HEK293 (cell line): ENCODE results near the gene SLC37A3.

Experiments used
- CTCF ChIA-PET: fragments of 350-600 bp; formaldehyde crosslinking; extraction: SDS; loops from one replicate; lab custom pipeline; 2021; ENCODE audit warnings: antibody characterized with exemption; lab: Yijun Ruan, JAX
- POLR2A ChIA-PET: fragments of 300-600 bp; formaldehyde crosslinking; extraction: SDS; loops from one replicate; lab custom pipeline; 2020; ENCODE audit warnings: antibody characterized with exemption, inconsistent platforms; lab: Yijun Ruan, JAX
- H3K27ac ChIP-seq: fragments of 200-500 bp; sonication (Bioruptor generic); 2 replicates; pipeline ENCODE4 v1.5.1; 2014; ENCODE audit warnings: low read depth, low read length, control low read depth, inconsistent platforms; ENCODE audit errors: extremely low read depth
- H3K36me3 ChIP-seq, 2 experiments: fragments of 200-500 bp in 1 of 2; sonication (Bioruptor generic) in 1 of 2; 1 replicate in 1 of 2; 2 replicates in 1 of 2; pipeline ENCODE4 v1.5.1; 2014 to 2017; ENCODE audit warnings: inconsistent platforms in 2 of 2, low read length in 2 of 2; ENCODE audit not compliant: control insufficient read depth in 2 of 2, insufficient read depth in 1 of 2
- H3K4me1 ChIP-seq: fragments of 200-500 bp; sonication (Bioruptor generic); 2 replicates; pipeline ENCODE4 v1.5.1; 2014; ENCODE audit warnings: mild to moderate bottlenecking, low read length, inconsistent platforms; ENCODE audit not compliant: control insufficient read depth, insufficient read depth
- H3K4me3 ChIP-seq: 2 replicates; pipeline ENCODE4 v1.5.1; 2011; ENCODE audit warnings: low read depth, mild to moderate bottlenecking, control low read depth, low read length, moderate library complexity
- H3K9me3 ChIP-seq: fragments of 200-500 bp; sonication (Bioruptor generic); 2 replicates; pipeline ENCODE4 v1.5.1; 2014; ENCODE audit warnings: low read depth, low read length, inconsistent platforms; ENCODE audit not compliant: control insufficient read depth, insufficient read depth
- BCL11B ChIP-seq: fragments of 450-650 bp; formaldehyde crosslinking; IDR thresholded peaks from 2 replicates; pipeline ENCODE4 v1.5.1; 2016; ENCODE audit warnings: low read depth, missing biosample characterization, missing genetic modification characterization
- HOXD13 ChIP-seq: sonication (generic); formaldehyde crosslinking; IDR thresholded peaks from 2 replicates; pipeline ENCODE4 v1.8.0; 2022; ENCODE audit warnings: missing genetic modification reagents, borderline replicate concordance
- KLF9 ChIP-seq: fragments of 450-650 bp; formaldehyde crosslinking; IDR thresholded peaks from 2 replicates; pipeline ENCODE4 v1.5.1; 2016; ENCODE audit warnings: missing biosample characterization, missing genetic modification characterization, low read depth
- MEIS1 ChIP-seq: sonication (generic); formaldehyde crosslinking; IDR thresholded peaks from 2 replicates; pipeline ENCODE4 v1.8.1; 2022; ENCODE audit warnings: missing genetic modification reagents, mild to moderate bottlenecking, borderline replicate concordance
- TCF7L2 ChIP-seq: IDR thresholded peaks from 2 replicates; pipeline ENCODE4 v1.6.1; 2011; ENCODE audit warnings: low read depth, mild to moderate bottlenecking, inconsistent platforms, low read length, moderate library complexity, borderline replicate concordance
- WT1 ChIP-seq: fragments of 450-650 bp; formaldehyde crosslinking; IDR thresholded peaks from 2 replicates; pipeline ENCODE4 v1.5.1; 2016; ENCODE audit warnings: missing biosample characterization, missing genetic modification characterization
- ZBTB20 ChIP-seq: fragments of 450-650 bp; formaldehyde crosslinking; IDR thresholded peaks from 2 replicates; pipeline ENCODE4 v1.5.1; 2016; ENCODE audit warnings: missing biosample characterization, missing genetic modification characterization
- ZNF354C ChIP-seq: fragments of 450-650 bp; formaldehyde crosslinking; IDR thresholded peaks from 2 replicates; pipeline ENCODE4 v1.5.1; 2016; ENCODE audit warnings: missing biosample characterization, missing genetic modification characterization, low read depth, borderline replicate concordance
- ZNF394 ChIP-seq: fragments of 450-650 bp; formaldehyde crosslinking; IDR thresholded peaks from 2 replicates; pipeline ENCODE4 v1.5.1; 2016; ENCODE audit warnings: missing biosample characterization, missing genetic modification characterization, mild to moderate bottlenecking, moderate library complexity, borderline replicate concordance
- ZNF423 ChIP-seq: fragments of 450-650 bp; formaldehyde crosslinking; IDR thresholded peaks from 2 replicates; pipeline ENCODE4 v1.5.1; 2016; ENCODE audit warnings: missing biosample characterization, missing genetic modification characterization
- ZNF529 ChIP-seq: fragments of 450-650 bp; formaldehyde crosslinking; IDR thresholded peaks from 2 replicates; pipeline ENCODE4 v1.5.1; 2017; ENCODE audit warnings: missing genetic modification characterization, missing biosample characterization; ENCODE audit not compliant: insufficient replicate concordance
- ZNF555 ChIP-seq: fragments of 450-650 bp; formaldehyde crosslinking; conservative IDR thresholded peaks from 2 replicates; pipeline ENCODE4 v1.5.1; 2017; ENCODE audit warnings: missing biosample characterization, mild to moderate bottlenecking, missing genetic modification characterization, inconsistent platforms
- ZNF558 ChIP-seq: fragments of 450-650 bp; formaldehyde crosslinking; IDR thresholded peaks from 2 replicates; pipeline ENCODE4 v1.5.1; 2016; ENCODE audit warnings: missing biosample characterization, missing genetic modification characterization
- ZNF610 ChIP-seq: fragments of 450-650 bp; formaldehyde crosslinking; IDR thresholded peaks from 2 replicates; pipeline ENCODE4 v1.5.1; 2016; ENCODE audit warnings: missing biosample characterization, missing genetic modification characterization, borderline replicate concordance
- ZNF654 ChIP-seq: fragments of 450-650 bp; formaldehyde crosslinking; IDR thresholded peaks from 2 replicates; pipeline ENCODE4 v1.5.1; 2016; ENCODE audit warnings: low read depth, missing biosample characterization, missing genetic modification characterization
- ZNF658 ChIP-seq: fragments of 450-650 bp; formaldehyde crosslinking; IDR thresholded peaks from 2 replicates; pipeline ENCODE4; 2016; ENCODE audit warnings: missing biosample characterization, missing genetic modification characterization
- ZSCAN23 ChIP-seq: fragments of 450-650 bp; formaldehyde crosslinking; IDR thresholded peaks from 2 replicates; pipeline ENCODE4 v1.5.1; 2016; ENCODE audit warnings: missing biosample characterization, missing genetic modification characterization
- TF ChIP-seq, protein P1 (sequence below): fragments of 450-650 bp; formaldehyde crosslinking; IDR thresholded peaks from 2 replicates; pipeline ENCODE4 v1.5.1; 2016; ENCODE audit warnings: missing biosample characterization, missing genetic modification characterization
- TF ChIP-seq, protein P2 (sequence below): fragments of 450-650 bp; formaldehyde crosslinking; IDR thresholded peaks from 2 replicates; pipeline ENCODE4 v1.5.1; 2016; ENCODE audit warnings: missing biosample characterization, missing genetic modification characterization
- TF ChIP-seq, protein P3 (sequence below): fragments of 450-650 bp; formaldehyde crosslinking; IDR thresholded peaks from 2 replicates; pipeline ENCODE4 v1.5.1; 2017; ENCODE audit warnings: missing biosample characterization, missing genetic modification characterization
- TF ChIP-seq, protein P4 (sequence below): fragments of 450-650 bp; formaldehyde crosslinking; IDR thresholded peaks from 2 replicates; pipeline ENCODE4 v1.5.1; 2016; ENCODE audit warnings: missing biosample characterization, missing genetic modification characterization

SLC37A3 gene

DNA sequence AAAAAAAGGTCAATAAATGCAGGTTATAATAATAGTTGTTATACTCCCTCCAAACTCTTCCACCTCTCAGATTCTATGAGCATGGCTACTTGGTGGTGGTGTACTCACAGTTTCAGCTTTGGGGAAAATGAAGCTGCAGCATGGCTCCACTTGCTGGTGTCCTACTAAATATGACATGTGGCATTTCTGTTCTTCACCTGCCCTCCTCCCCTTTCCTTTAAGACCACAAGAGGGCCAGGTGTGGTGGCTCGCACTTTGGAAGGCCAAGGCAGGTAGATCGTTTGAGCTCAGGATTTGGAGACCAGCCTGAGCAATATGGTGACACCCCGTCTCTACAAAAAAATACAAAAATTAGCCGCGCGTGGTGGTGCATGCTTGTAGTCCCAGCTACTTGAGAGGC, 101.1 kb downstream of the SLC37A3 start:
- Histone ChIP-seq H3K9me3 (no peaks in the 10 kb centered on the region), H3K36me3 (no peaks in the 10 kb centered on the region), H3K4me1 (no peaks in the 10 kb centered on the region), H3K4me3 (no peak overlapping the region), H3K27ac (no peak overlapping the region)
- ChIA-PET CTCF (interaction anchor here (1.1 to 1.2 kb wide), 2 partner anchors 22 to 28 kb away, joined by 3 read pairs; no protein-coding TSS in a partner anchor), POLR2A (no interaction called here)
- TF ChIP-seq WT1 (tag by site-specific recombination), result no peak
- TF ChIP-seq, protein P1, sequence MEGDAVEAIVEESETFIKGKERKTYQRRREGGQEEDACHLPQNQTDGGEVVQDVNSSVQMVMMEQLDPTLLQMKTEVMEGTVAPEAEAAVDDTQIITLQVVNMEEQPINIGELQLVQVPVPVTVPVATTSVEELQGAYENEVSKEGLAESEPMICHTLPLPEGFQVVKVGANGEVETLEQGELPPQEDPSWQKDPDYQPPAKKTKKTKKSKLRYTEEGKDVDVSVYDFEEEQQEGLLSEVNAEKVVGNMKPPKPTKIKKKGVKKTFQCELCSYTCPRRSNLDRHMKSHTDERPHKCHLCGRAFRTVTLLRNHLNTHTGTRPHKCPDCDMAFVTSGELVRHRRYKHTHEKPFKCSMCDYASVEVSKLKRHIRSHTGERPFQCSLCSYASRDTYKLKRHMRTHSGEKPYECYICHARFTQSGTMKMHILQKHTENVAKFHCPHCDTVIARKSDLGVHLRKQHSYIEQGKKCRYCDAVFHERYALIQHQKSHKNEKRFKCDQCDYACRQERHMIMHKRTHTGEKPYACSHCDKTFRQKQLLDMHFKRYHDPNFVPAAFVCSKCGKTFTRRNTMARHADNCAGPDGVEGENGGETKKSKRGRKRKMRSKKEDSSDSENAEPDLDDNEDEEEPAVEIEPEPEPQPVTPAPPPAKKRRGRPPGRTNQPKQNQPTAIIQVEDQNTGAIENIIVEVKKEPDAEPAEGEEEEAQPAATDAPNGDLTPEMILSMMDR (tag by site-specific recombination), result 0 out of 2 replicates have a peak, but pooled peaks have one; percentile 11

DNA sequence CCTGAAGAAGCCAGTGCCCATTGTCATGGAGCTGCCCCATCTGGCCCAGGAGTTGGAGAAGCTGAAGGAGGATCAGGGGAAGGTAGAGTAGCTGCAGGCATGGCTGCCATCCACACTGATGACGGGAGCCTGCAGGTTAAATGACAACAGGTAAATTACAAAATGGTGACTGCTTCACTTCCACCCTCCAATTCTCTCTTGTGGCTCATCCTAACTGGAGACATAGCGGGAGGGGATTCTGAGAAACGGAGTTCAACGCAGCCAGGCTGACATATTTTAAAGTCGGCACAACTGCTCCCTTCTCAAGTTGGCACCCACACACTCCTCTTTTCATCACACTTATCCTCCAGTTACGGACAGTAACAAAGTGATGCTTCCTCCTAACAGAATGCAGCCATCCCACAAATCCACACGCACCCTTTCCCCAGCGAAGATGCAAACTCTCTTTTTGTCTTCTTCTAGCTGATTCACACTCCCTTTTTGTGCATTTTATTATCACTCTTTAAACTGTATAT, 103.0 kb downstream of the SLC37A3 start:
- Histone ChIP-seq H3K36me3 (no peaks in the 10 kb centered on the region), H3K27ac (no peak overlapping the region), H3K4me1 (no peaks in the 10 kb centered on the region), H3K9me3 (no peaks in the 10 kb centered on the region), H3K4me3 (no peak overlapping the region)
- ChIA-PET POLR2A (no interaction called here), CTCF (interaction anchor here (0.7 kb wide), 1 partner anchor 12 kb away, joined by 3 read pairs; no protein-coding TSS in a partner anchor)
- 0 out of 2 replicates have a peak, but pooled peaks have one; percentile 19 for TF ChIP-seq ZNF394 (tag by site-specific recombination)
- TF ChIP-seq ZSCAN23, result no peak

DNA sequence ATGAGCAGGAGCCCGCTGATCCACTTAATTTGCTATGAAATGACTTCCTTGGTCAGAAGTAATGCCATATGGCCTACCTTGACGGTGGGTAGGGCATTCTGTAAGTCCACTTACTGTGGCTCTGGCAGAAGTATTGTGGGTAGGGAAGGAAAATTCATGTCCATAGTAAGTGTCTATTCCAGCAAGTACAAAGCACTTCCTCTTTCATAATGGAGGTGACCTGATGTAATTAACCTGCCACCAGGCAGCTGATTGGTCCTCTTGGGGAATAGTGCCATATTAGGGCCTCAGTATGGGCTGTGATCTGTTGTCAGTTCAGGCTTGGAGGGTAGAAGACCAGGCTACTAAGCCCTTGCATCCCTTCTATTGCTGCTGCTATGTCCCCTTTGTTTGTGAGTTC, 103.9 kb downstream of the SLC37A3 start:
- Histone ChIP-seq H3K9me3 (no peaks in the 10 kb centered on the region), H3K4me3 (no peak overlapping the region), H3K4me1 (no peaks in the 10 kb centered on the region), H3K27ac (no peak overlapping the region), H3K36me3 (no peaks in the 10 kb centered on the region)
- ChIA-PET POLR2A (no interaction called here), CTCF (interaction anchor here (0.6 kb wide), 1 partner anchor 48 kb away, joined by 4 read pairs; no protein-coding TSS in a partner anchor)
- TF ChIP-seq ZNF658 (tag by site-specific recombination) (no peak), ZNF555 (tag by site-specific recombination) (no peak), TCF7L2 (no peak), ZNF654 (tag by site-specific recombination) (no peak)
- TF ChIP-seq, protein P2, sequence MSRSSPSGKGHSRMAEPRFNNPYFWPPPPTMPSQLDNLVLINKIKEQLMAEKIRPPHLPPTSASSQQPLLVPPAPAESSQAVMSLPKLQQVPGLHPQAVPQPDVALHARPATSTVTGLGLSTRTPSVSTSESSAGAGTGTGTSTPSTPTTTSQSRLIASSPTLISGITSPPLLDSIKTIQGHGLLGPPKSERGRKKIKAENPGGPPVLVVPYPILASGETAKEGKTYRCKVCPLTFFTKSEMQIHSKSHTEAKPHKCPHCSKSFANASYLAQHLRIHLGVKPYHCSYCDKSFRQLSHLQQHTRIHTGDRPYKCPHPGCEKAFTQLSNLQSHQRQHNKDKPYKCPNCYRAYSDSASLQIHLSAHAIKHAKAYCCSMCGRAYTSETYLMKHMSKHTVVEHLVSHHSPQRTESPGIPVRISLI (tag by site-specific recombination), result no peak

DNA sequence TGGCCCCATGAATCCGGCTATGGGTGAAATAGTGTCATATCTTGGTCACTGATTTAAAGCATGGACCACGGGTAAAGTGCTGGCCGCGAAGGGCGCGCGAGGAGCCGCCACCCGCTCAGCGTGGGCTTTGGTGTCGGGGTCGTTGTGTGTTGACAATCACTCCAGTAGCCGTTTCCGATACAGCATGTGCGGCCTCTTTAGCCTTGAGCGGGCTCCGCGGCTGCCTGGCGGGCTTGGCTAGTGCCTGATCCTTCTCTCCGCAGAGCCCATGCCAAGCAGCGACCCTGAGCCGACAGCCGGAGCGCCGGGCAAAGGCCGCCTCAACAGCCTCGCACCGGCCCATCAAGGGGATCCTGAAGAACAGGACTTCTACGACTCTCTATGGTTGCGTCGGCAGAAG, 105.9 kb downstream of the SLC37A3 start:
- Histone ChIP-seq H3K4me1 (no peaks in the 10 kb centered on the region), H3K9me3 (no peaks in the 10 kb centered on the region), H3K27ac (no peak overlapping the region), H3K4me3 (no peak overlapping the region), H3K36me3 (no peaks in the 10 kb centered on the region)
- ChIA-PET CTCF (no interaction called here), POLR2A (no interaction called here)
- TF ChIP-seq HOXD13 (CRISPR knock-in tag) (no peak), ZNF423 (no peak), ZNF558 (no peak), ZNF610 (tag by site-specific recombination) (no peak), ZNF529 (no peak), ZBTB20 (tag by site-specific recombination) (no peak), ZNF354C (tag by site-specific recombination) (no peak), KLF9 (no peak), MEIS1 (CRISPR knock-in tag) (no peak), BCL11B (tag by site-specific recombination) (no peak)
- TF ChIP-seq, protein P3, sequence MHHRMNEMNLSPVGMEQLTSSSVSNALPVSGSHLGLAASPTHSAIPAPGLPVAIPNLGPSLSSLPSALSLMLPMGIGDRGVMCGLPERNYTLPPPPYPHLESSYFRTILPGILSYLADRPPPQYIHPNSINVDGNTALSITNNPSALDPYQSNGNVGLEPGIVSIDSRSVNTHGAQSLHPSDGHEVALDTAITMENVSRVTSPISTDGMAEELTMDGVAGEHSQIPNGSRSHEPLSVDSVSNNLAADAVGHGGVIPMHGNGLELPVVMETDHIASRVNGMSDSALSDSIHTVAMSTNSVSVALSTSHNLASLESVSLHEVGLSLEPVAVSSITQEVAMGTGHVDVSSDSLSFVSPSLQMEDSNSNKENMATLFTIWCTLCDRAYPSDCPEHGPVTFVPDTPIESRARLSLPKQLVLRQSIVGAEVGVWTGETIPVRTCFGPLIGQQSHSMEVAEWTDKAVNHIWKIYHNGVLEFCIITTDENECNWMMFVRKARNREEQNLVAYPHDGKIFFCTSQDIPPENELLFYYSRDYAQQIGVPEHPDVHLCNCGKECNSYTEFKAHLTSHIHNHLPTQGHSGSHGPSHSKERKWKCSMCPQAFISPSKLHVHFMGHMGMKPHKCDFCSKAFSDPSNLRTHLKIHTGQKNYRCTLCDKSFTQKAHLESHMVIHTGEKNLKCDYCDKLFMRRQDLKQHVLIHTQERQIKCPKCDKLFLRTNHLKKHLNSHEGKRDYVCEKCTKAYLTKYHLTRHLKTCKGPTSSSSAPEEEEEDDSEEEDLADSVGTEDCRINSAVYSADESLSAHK (tag by site-specific recombination), result no peak
- TF ChIP-seq, protein P4, sequence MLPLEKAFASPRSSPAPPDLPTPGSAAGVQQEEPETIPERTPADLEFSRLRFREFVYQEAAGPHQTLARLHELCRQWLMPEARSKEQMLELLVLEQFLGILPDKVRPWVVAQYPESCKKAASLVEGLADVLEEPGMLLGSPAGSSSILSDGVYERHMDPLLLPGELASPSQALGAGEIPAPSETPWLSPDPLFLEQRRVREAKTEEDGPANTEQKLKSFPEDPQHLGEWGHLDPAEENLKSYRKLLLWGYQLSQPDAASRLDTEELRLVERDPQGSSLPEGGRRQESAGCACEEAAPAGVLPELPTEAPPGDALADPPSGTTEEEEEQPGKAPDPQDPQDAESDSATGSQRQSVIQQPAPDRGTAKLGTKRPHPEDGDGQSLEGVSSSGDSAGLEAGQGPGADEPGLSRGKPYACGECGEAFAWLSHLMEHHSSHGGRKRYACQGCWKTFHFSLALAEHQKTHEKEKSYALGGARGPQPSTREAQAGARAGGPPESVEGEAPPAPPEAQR, result no peak
